ENCODE results near the gene MAP2K1. TPM values are rescaled to one million over a fixed set of nuclear protein-coding genes. Genes with fewer than 3 reads are reported as not detected.

The MAP2K1 gene
- total RNA-seq, 1 donor from 2014 or later: 38.6 TPM

- Histone ChIP-seq H3K4me1 (ENCODE audit: control insufficient read depth in 3 of 3, insufficient read depth in 3 of 3, low read length in 3 of 3) (peaks cover 22 to 38% (median 27%) of the 10 kb centered on the region in 3 donors), H3K9me3 (ENCODE audit: control insufficient read depth in 3 of 3, low read length in 3 of 3) (no peaks in the 10 kb centered on the region), H3K27me3 (ENCODE audit: control insufficient read depth in 3 of 3, insufficient read depth in 3 of 3, low read length in 3 of 3) (no peaks in the 10 kb centered on the region), H3K27ac (ENCODE audit: low read depth, low read length) (no peak overlapping the region), H3K36me3 (ENCODE audit: control insufficient read depth in 3 of 3, insufficient read depth in 3 of 3, low read length in 3 of 3) (no peaks in the 10 kb centered on the region), H3K9ac (ENCODE audit: low read depth in 1 of 3, low read length in 3 of 3) (no peak overlapping the region), H3K4me3 (ENCODE audit: low read length in 3 of 3) (no peak overlapping the region)
Measured at GRCh38 chr15:66404532-66404931, 17.8 kb downstream of the MAP2K1 start.

DNA sequence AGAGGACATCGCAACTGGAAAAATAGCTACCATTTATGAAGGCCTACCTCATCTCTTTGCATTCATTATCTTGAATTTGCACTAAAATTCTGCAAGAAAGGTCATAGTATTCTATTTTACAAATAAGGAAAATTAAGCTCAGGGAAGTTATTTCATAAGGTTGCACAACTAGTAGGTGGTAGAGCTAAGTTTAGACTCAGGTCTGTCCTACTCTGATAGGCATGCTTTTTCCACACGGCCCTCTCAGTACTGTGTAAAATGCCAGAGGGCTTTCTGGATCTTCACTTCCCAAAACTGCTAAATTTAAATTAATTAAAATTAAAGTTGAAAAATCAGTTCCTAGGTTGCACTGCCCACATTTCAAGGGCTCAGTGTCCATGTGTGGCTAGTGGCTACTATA lies 18.3 kb downstream of the MAP2K1 start:
- no peak overlapping the region for H3K9ac ChIP-seq (ENCODE audit: low read depth in 1 of 3, low read length in 3 of 3)
- H3K27me3 ChIP-seq (ENCODE audit: control insufficient read depth in 3 of 3, insufficient read depth in 3 of 3, low read length in 3 of 3): no peaks in the 10 kb centered on the region
- H3K9me3 ChIP-seq (ENCODE audit: control insufficient read depth in 3 of 3, low read length in 3 of 3): no peaks in the 10 kb centered on the region
- H3K27ac ChIP-seq (ENCODE audit: low read depth, low read length): no peak overlapping the region
- no peaks in the 10 kb centered on the region for H3K36me3 ChIP-seq (ENCODE audit: control insufficient read depth in 3 of 3, insufficient read depth in 3 of 3, low read length in 3 of 3)
- peaks cover 27 to 43% (median 28%) of the 10 kb centered on the region in 3 donors for H3K4me1 ChIP-seq (ENCODE audit: control insufficient read depth in 3 of 3, insufficient read depth in 3 of 3, low read length in 3 of 3)
- H3K4me3 ChIP-seq (ENCODE audit: low read length in 3 of 3): no peak overlapping the region

DNA sequence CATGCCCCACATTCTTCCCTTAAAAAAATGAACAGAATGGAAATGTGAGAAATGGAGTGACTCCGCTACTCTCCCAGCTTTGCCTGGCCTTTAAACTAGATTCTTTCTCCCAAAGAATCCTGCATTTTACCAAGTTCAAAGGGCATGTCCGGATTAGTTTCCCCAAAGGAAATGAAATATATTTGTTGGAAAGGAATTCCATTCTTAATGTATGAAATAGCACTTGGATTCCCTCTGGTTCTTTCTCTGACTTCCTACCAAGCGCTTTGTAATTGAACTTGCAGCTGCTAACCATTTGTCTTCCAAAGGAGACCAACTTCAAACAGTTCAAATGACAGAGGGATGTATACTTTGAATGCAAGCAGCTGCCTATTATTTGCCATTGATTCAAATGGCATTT lies 18.9 kb downstream of the MAP2K1 start:
- H3K4me1 ChIP-seq (ENCODE audit: control insufficient read depth in 3 of 3, insufficient read depth in 3 of 3, low read length in 3 of 3): peaks cover 28 to 46% (median 28%) of the 10 kb centered on the region in 3 donors
- H3K27ac ChIP-seq (ENCODE audit: low read depth, low read length): no peak overlapping the region
- H3K9me3 ChIP-seq (ENCODE audit: control insufficient read depth in 3 of 3, low read length in 3 of 3): no peaks in the 10 kb centered on the region
- H3K27me3 ChIP-seq (ENCODE audit: control insufficient read depth in 3 of 3, insufficient read depth in 3 of 3, low read length in 3 of 3): no peaks in the 10 kb centered on the region
- no peaks in the 10 kb centered on the region for H3K36me3 ChIP-seq (ENCODE audit: control insufficient read depth in 3 of 3, insufficient read depth in 3 of 3, low read length in 3 of 3)
- no peak overlapping the region for H3K9ac ChIP-seq (ENCODE audit: low read depth in 1 of 3, low read length in 3 of 3)
- H3K4me3 ChIP-seq (ENCODE audit: low read length in 3 of 3): no peak overlapping the region

- H3K9me3 ChIP-seq (ENCODE audit: control insufficient read depth in 3 of 3, low read length in 3 of 3): no peaks in the 10 kb centered on the region
- H3K27ac ChIP-seq (ENCODE audit: low read depth, low read length): no peak overlapping the region
- no peak overlapping the region for H3K4me3 ChIP-seq (ENCODE audit: low read length in 3 of 3)
- peaks cover 28 to 46% (median 30%) of the 10 kb centered on the region in 3 donors for H3K4me1 ChIP-seq (ENCODE audit: control insufficient read depth in 3 of 3, insufficient read depth in 3 of 3, low read length in 3 of 3)
- H3K9ac ChIP-seq (ENCODE audit: low read depth in 1 of 3, low read length in 3 of 3): no peak overlapping the region
- H3K27me3 ChIP-seq (ENCODE audit: control insufficient read depth in 3 of 3, insufficient read depth in 3 of 3, low read length in 3 of 3): no peaks in the 10 kb centered on the region
- no peaks in the 10 kb centered on the region for H3K36me3 ChIP-seq (ENCODE audit: control insufficient read depth in 3 of 3, insufficient read depth in 3 of 3, low read length in 3 of 3)
Measured at GRCh38 chr15:66408254-66408653, 21.5 kb downstream of the MAP2K1 start.

DNA sequence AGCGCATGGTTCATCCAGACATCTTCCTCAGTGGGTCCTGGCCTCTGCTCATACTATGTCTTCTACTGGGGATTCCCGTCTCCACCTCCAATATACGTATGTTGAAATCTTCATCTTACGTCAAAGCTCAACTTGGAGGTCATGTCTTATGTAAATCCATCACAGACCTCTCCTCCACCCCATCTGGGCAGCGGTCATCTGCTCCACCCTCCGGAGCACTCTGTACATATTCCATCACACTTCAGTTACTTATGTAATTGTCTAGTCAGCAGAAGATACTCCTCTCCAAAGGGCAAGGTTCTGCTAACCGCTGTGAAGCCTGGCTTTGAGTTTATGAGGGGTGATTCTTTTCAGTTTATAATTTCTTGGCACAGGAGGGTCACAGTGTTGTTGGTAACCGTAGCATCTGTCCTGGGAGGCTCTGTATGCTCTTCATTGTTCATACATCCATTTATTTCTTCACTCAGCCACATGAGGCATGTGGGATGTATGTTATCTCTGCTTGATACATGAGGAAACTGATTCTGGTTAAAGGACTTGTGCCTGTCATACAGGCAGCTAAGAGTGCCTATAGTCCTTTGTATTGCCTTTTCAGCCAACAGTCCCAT lies 22.1 kb downstream of the MAP2K1 start:
- no peaks in the 10 kb centered on the region for H3K27me3 ChIP-seq (ENCODE audit: control insufficient read depth in 3 of 3, insufficient read depth in 3 of 3, low read length in 3 of 3)
- no peak overlapping the region for H3K9ac ChIP-seq (ENCODE audit: low read depth in 1 of 3, low read length in 3 of 3)
- H3K4me1 ChIP-seq (ENCODE audit: control insufficient read depth in 3 of 3, insufficient read depth in 3 of 3, low read length in 3 of 3): peaks cover 28 to 46% (median 30%) of the 10 kb centered on the region in 3 donors
- H3K36me3 ChIP-seq (ENCODE audit: control insufficient read depth in 3 of 3, insufficient read depth in 3 of 3, low read length in 3 of 3): no peaks in the 10 kb centered on the region
- no peaks in the 10 kb centered on the region for H3K9me3 ChIP-seq (ENCODE audit: control insufficient read depth in 3 of 3, low read length in 3 of 3)
- no peak overlapping the region for H3K4me3 ChIP-seq (ENCODE audit: low read length in 3 of 3)
- no peak overlapping the region for H3K27ac ChIP-seq (ENCODE audit: low read depth, low read length)

GRCh38 chr15:66409565-66410108 lies 22.9 kb downstream of the MAP2K1 start:
- no peak overlapping the region for H3K9ac ChIP-seq (ENCODE audit: low read depth in 1 of 3, low read length in 3 of 3)
- H3K9me3 ChIP-seq (ENCODE audit: control insufficient read depth in 3 of 3, low read length in 3 of 3): no peaks in the 10 kb centered on the region
- no peak overlapping the region for H3K27ac ChIP-seq (ENCODE audit: low read depth, low read length)
- H3K36me3 ChIP-seq (ENCODE audit: control insufficient read depth in 3 of 3, insufficient read depth in 3 of 3, low read length in 3 of 3): no peaks in the 10 kb centered on the region
- H3K27me3 ChIP-seq (ENCODE audit: control insufficient read depth in 3 of 3, insufficient read depth in 3 of 3, low read length in 3 of 3): no peaks in the 10 kb centered on the region
- H3K4me3 ChIP-seq (ENCODE audit: low read length in 3 of 3): no peak overlapping the region
- H3K4me1 ChIP-seq (ENCODE audit: control insufficient read depth in 3 of 3, insufficient read depth in 3 of 3, low read length in 3 of 3): peaks cover 22 to 39% (median 28%) of the 10 kb centered on the region in 3 donors

DNA sequence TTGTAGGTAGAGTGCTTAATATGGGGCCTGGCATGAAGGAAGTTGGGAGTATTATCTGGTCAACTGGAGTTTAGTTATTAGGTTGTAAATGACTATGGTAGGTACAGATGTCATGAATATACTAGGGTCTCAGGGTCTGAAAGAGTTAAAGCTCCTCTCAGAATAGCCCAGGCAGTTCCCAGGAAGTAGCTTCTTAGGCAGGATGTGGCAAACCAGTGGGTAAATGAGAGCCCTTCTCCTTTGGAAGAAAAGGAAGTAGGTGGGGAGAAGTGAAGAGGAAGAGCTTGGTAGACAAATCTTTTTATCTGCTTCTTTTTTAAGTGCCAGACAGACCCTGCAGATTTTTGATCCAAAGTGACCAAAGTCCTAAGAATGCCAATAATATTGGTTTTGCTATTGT lies 24.5 kb downstream of the MAP2K1 start:
- Histone ChIP-seq H3K36me3 (ENCODE audit: control insufficient read depth in 3 of 3, insufficient read depth in 3 of 3, low read length in 3 of 3) (no peaks in the 10 kb centered on the region), H3K27ac (ENCODE audit: low read depth, low read length) (no peak overlapping the region), H3K27me3 (ENCODE audit: control insufficient read depth in 3 of 3, insufficient read depth in 3 of 3, low read length in 3 of 3) (no peaks in the 10 kb centered on the region), H3K9me3 (ENCODE audit: control insufficient read depth in 3 of 3, low read length in 3 of 3) (no peaks in the 10 kb centered on the region), H3K4me1 (ENCODE audit: control insufficient read depth in 3 of 3, insufficient read depth in 3 of 3, low read length in 3 of 3) (peaks cover 12 to 30% (median 18%) of the 10 kb centered on the region in 3 donors), H3K9ac (ENCODE audit: low read depth in 1 of 3, low read length in 3 of 3) (no peak overlapping the region), H3K4me3 (ENCODE audit: low read length in 3 of 3) (no peak overlapping the region)

GRCh38 chr15:66412220-66412619 lies 25.5 kb downstream of the MAP2K1 start:
- H3K27me3 ChIP-seq (ENCODE audit: control insufficient read depth in 3 of 3, insufficient read depth in 3 of 3, low read length in 3 of 3): no peaks in the 10 kb centered on the region
- H3K36me3 ChIP-seq (ENCODE audit: control insufficient read depth in 3 of 3, insufficient read depth in 3 of 3, low read length in 3 of 3): no peaks in the 10 kb centered on the region
- no peak overlapping the region for H3K9ac ChIP-seq (ENCODE audit: low read depth in 1 of 3, low read length in 3 of 3)
- no peak overlapping the region for H3K27ac ChIP-seq (ENCODE audit: low read depth, low read length)
- H3K4me1 ChIP-seq (ENCODE audit: control insufficient read depth in 3 of 3, insufficient read depth in 3 of 3, low read length in 3 of 3): peaks cover 18 to 36% (median 27%) of the 10 kb centered on the region in 3 donors
- H3K4me3 ChIP-seq (ENCODE audit: low read length in 3 of 3): no peak overlapping the region
- no peaks in the 10 kb centered on the region for H3K9me3 ChIP-seq (ENCODE audit: control insufficient read depth in 3 of 3, low read length in 3 of 3)

- Histone ChIP-seq H3K4me1 (ENCODE audit: control insufficient read depth in 3 of 3, insufficient read depth in 3 of 3, low read length in 3 of 3) (peaks cover 24 to 42% (median 32%) of the 10 kb centered on the region in 3 donors), H3K4me3 (ENCODE audit: low read length in 3 of 3) (no peak overlapping the region)
Measured at GRCh38 chr15:66413579-66413978, 26.9 kb downstream of the MAP2K1 start.

DNA sequence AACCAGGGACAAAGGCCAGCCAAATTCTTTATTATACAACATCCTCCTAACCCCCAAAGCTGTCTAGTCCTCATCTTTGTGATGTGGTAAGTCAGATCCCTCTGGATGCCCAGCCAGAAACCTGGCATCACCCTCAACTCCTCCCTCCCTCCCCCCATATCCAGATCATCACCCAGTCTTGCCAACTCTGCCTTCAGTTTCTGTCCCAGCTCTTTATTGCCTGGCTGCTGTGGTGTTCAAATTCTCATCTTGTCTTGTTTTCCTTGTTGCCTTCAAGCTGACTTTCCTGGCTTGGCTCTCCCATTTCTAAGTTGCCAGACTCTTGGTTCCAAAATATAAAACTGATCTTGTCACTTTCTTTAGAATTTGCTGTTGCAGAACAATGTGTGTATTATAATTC lies 28.6 kb downstream of the MAP2K1 start:
- no peak overlapping the region for H3K27ac ChIP-seq (ENCODE audit: low read depth, low read length)
- no peaks in the 10 kb centered on the region for H3K27me3 ChIP-seq (ENCODE audit: control insufficient read depth in 3 of 3, insufficient read depth in 3 of 3, low read length in 3 of 3)
- H3K4me1 ChIP-seq (ENCODE audit: control insufficient read depth in 3 of 3, insufficient read depth in 3 of 3, low read length in 3 of 3): peaks cover 19 to 26% (median 21%) of the 10 kb centered on the region in 3 donors
- no peak overlapping the region for H3K4me3 ChIP-seq (ENCODE audit: low read length in 3 of 3)
- H3K36me3 ChIP-seq (ENCODE audit: control insufficient read depth in 3 of 3, insufficient read depth in 3 of 3, low read length in 3 of 3): no peaks in the 10 kb centered on the region
- H3K9ac ChIP-seq (ENCODE audit: low read depth in 1 of 3, low read length in 3 of 3): no peak overlapping the region
- H3K9me3 ChIP-seq (ENCODE audit: control insufficient read depth in 3 of 3, low read length in 3 of 3): no peaks in the 10 kb centered on the region

More at GRCh38 chr15:66413579-66413978, 26.9 kb downstream of the MAP2K1 start:
- Histone ChIP-seq H3K27ac (ENCODE audit: low read depth, low read length) (no peak overlapping the region), H3K36me3 (ENCODE audit: control insufficient read depth in 3 of 3, insufficient read depth in 3 of 3, low read length in 3 of 3) (no peaks in the 10 kb centered on the region), H3K9me3 (ENCODE audit: control insufficient read depth in 3 of 3, low read length in 3 of 3) (no peaks in the 10 kb centered on the region), H3K9ac (ENCODE audit: low read depth in 1 of 3, low read length in 3 of 3) (no peak overlapping the region), H3K27me3 (ENCODE audit: control insufficient read depth in 3 of 3, insufficient read depth in 3 of 3, low read length in 3 of 3) (no peaks in the 10 kb centered on the region)
